GM21526 (cell line): ENCODE results near the gene FES.
A peak's percentile ranks its signal among the peaks of the same experiment; 100 is the strongest.
"Not testable (repeated sequence)": the region's sequence is repeated elsewhere in the genome, so short reads cannot be mapped to it uniquely, and the experiment has no call there.

ENCODE experiments used
- ATAC-seq: cut with Tn5 transposase; IDR thresholded peaks from one replicate; pipeline ENCODE4 v1.9.1; 2021; ENCODE audit warnings: moderate library complexity; ENCODE audit not compliant: unreplicated experiment, low FRiP score

Gene FES

GRCh38 chr15:90907051-90907660, 22.9 kb downstream of the FES start:
- ATAC-seq: no peak

GRCh38 chr15:90907838-90908507, 23.7 kb downstream of the FES start:
- ATAC-seq: no peak

DNA sequence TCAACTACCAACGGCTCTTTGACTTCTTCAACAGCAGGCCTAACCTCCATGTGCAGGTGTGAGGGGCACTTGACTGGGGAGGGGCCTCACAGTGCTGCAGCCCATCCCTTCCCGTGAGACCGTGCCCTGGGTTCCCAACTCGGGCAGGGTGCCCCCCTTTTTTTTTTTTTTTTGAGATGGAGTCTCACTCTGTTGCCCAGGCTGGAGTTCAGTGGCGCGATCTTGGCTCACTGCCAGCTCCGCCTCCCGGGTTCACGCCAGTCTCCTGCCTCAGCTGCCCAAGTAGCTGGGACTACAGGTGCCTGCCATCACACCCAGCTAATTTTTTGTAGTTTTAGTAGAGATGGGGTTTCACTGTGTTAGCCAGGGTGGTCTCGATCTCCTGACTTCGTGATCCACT, 25.1 kb downstream of the FES start:
- not testable (repeated sequence) for ATAC-seq

GRCh38 chr15:90909976-90910375, 25.7 kb downstream of the FES start:
- no peak for ATAC-seq

DNA sequence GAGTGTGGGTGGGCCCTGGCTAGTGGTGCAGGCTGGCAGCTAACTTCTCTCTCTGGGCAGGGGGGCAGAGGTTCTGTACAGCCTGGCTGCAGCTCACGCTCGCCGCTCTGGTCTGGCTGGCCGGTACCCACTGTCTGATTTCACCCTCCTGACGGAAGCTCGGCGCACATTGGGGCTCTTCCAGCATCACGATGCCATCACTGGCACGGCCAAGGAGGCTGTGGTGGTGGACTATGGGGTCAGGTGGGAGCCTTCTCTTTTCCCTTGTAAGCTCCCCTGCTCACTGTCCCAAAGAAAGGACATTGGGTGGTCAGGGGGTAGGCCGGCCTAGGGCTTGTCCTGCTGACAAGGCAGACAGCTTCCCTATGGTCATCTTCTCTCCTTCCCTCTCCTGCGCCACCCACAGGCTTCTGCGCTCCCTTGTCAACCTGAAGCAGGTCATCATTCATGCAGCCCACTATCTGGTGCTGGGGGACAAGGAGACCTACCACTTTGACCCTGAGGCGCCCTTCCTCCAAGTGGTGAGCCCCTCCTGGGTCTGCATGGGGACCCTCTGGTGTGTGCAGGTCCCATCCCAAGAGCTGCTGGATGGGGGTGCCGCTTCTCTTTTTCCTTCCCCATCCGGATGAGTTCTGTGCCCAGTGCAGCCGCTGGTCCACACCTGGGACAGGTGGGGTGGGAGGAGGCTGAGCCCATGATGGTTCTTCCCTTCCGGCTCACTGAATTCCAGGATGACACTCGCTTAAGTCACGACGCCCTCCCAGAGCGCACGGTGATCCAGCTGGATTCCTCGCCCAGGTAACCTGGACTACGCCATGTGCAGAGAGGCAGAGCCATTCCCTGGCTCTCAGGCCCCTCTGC, 26.4 kb downstream of the FES start:
- ATAC-seq: no peak

GRCh38 chr15:90911302-90911623, 27.0 kb downstream of the FES start:
- no peak for ATAC-seq

DNA sequence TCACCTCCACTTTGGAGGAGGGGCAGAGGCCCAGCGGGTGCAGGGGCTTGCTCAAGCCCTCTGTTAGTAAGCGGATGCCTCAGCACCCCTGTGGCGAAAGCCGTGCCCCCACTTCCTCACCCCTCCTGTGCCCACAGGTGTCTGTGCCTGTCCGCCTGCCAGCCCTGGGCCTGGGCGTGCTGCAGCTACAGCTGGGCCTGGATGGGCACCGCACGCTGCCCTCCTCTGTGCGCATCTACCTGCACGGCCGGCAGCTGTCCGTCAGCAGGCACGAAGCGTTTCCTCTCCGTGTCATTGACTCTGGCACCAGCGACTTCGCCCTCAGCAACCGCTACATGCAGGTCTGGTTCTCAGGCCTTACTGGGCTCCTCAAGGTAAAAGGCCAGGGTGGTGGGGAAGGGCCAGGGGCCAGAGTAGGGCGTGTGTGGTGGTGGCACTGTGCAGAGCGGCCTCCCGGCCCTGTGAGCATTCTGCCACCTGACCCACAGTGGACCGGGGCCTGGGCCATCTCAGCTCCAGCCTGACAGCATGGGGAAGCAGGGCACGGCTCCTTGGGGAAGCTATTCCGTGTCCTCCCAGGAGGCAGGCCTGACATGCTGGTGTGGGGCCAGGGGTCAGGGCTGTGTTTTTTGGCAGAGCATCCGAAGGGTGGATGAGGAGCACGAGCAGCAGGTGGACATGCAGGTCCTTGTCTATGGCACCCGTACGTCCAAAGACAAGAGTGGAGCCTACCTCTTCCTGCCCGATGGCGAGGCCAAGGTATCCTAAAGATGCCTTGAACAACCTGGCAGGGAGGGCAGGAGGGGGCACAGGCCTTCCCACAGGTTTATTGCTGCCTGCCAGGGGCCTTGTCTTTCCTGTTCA, 27.8 kb downstream of the FES start:
- ATAC-seq: no peak

DNA sequence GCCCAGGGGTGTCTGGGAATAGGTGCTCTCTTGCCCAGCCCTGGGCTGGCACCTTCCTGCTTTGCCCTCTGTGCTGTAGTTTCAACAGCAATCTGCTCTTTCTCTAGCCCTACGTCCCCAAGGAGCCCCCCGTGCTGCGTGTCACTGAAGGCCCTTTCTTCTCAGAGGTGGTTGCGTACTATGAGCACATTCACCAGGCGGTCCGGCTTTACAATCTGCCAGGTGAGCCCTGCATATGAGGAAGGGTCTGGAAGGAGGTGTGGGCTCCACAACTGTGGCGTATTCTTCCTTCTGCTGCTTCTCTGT, 28.4 kb downstream of the FES start:
- ATAC-seq: no peak

GRCh38 chr15:90913398-90913944, 29.2 kb downstream of the FES start:
- no peak for ATAC-seq

DNA sequence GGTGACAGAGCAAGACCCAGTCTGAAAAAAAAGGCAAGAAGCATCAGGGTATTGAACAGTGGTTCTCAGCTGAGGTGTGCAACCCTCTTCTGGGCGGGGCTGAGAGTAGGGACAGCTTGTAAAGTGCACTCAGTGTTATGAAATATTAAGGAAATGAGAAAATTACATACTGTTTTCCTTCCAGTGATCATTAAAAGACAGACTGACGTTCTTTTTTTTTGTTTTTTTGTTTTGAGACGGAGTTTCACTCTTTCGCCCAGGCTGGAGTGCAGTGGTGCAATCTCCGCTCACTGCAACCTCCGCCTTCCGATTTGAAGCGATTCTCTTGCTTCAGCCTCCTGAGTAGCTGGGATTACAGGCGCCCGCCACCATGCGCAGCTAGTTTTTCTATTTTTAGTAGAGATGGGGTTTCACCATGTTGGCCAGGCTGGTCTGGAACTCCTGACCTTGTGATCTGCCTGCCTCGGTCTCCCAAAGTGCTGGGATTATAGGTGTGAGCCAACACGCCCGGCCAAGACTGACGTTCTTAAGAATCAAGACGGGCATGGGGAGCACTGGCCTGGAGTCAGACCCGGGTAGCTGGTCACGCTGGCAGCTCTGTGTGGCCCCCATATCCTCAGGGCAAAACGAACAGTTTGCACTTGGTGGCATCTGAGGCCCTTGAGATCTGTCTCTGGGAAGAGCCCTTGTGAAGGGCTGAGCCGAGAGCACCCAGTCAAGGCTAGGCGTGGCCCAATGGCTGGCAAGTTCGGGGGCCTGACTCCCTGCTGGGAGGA, 30.2 kb downstream of the FES start:
- no peak for ATAC-seq

- ATAC-seq: no peak
Measured at GRCh38 chr15:90915216-90915807, 31.0 kb downstream of the FES start.

GRCh38 chr15:90915808-90916440, 31.6 kb downstream of the FES start:
- ATAC-seq: no peak

- no peak for ATAC-seq
Measured at GRCh38 chr15:90916461-90916860, 32.2 kb downstream of the FES start.

DNA sequence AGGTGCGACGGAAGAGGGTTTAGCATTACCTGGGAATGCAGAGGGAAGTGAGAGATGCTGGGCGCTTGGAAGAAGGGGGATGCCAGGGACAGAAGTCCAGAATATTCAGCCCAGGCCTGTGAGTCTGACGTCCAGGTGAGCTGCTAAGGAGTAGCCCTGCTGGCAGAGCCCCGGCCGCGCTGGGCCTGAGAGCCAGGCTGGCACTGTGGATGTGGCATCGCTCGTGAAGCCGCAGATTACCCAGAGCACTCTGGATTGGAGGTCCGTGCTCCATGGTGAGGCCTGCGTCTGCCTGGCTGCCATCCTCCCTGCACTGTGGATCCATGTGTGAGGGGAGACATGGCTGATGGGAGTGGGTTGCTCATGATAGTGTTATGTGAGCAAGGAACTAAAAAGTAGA, 33.3 kb downstream of the FES start:
- ATAC-seq: no peak

GRCh38 chr15:90918034-90918788, 33.9 kb downstream of the FES start:
- no peak for ATAC-seq

DNA sequence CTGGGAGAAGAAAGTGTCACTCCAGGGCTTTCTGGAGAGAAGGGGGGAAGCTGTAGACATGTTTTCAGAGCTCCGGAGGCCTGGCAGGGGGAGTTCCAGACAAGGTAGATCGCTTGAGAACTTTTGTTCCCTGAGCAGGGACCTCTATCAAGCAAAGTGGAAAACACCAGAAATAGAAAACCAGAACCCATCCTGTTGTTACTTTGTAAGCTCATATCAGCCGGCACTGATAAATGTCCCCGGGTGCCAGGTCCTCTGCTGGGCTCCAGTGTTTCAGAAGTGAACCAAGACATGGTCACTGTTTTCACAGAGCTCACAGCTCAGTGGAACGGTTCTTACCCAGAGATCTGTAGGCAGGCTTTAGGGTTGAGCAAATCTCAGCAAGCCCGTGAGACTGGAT, 34.5 kb downstream of the FES start:
- ATAC-seq: no peak

- no peak for ATAC-seq
Measured at GRCh38 chr15:90921887-90922286, 37.6 kb downstream of the FES start.

DNA sequence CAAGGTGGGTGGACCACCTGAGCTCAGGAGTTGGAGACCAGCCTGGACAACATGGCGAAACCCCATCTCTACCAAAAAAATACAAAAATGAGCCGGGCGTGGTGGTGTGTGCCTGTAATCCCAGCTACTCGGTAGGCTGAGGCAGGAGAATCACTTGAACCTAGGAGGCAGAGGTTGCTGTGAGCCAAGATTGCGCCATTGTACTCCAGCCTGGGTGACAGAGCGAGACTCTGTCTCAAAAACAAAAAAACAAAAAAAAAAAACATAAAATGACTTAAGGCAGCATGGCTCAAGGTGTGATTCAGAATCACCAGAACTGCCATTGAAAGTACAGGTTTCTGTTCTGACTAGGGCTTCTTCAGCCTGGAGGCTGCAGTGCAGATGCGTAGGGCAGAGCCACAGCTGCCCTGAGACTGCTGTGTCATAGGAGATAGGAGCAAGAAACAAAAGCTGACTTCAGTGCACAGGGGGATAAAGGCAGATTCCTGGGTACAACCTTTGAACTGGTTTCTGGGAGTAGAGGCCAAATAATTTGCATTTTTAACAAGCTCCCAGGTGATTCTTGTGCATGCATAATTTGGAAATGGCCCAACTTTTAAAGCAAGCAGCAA, 38.5 kb downstream of the FES start:
- peak; percentile 68 for ATAC-seq
